Activated naive CD4-positive, alpha-beta T cell treated with anti-CD3 and anti-CD28 coated beads, Interleukin-2, amount 50 U/mL, for 24 hours (primary cell): ENCODE data around the gene TBX4.

Experiments
- H3K27ac Mint-ChIP-seq: one replicate; pipeline ENCODE4 v1.8.0; 2021; ENCODE audit warnings: mild to moderate bottlenecking, mixed read lengths
- H3K27me3 Mint-ChIP-seq: one replicate; pipeline ENCODE4 v1.8.0; 2021; ENCODE audit warnings: mixed read lengths
- H3K36me3 Mint-ChIP-seq: one replicate; pipeline ENCODE4 v1.8.0; 2021; ENCODE audit warnings: mixed read lengths
- H3K4me1 Mint-ChIP-seq: one replicate; pipeline ENCODE4 v1.8.0; 2021; ENCODE audit warnings: mixed read lengths
- H3K4me3 Mint-ChIP-seq: one replicate; pipeline ENCODE4 v1.8.0; 2021; ENCODE audit warnings: mild to moderate bottlenecking, mixed read lengths
- H3K9me3 Mint-ChIP-seq: one replicate; pipeline ENCODE4 v1.8.0; 2021; ENCODE audit warnings: mixed read lengths

The TBX4 gene

DNA sequence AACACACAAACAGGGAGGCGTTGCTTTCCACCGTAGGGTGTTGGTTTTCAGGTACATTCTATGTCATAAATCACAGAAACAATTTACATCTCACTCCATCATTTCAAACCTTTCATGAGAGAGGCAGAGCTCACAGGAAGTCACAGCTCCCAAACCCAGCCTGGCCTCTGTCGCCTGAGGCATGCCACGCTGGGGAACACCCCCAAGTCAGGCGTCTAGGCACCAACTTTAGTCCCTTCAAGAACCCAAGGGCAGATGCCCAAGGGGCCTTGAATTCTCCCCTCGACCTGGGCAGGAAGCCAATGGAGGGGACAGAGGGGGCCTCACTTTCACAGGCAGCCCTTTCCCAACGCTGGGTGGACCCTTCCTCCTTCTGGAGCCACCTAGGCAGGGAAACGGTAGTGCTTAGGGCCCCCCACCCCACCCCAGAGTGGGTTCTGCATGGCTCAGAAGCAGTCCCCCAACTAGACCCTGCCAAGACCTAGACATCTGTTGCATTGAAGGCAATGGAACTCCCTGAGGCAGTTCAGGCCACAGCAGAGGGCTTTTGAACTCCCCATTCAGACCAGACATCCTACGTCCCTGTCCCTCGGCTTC is 10.6 kb downstream of the TBX4 start:
- H3K27ac Mint-ChIP-seq, result no peak overlapping the region
- peak overlapping the region; percentile 5 for H3K4me3 Mint-ChIP-seq
- H3K36me3 Mint-ChIP-seq, result no peaks in the 10 kb centered on the region
- H3K9me3 Mint-ChIP-seq, result no peaks in the 10 kb centered on the region
- H3K4me1 Mint-ChIP-seq, result peaks cover 27% of the 10 kb centered on the region
- H3K27me3 Mint-ChIP-seq, result peaks cover 35% of the 10 kb centered on the region

DNA sequence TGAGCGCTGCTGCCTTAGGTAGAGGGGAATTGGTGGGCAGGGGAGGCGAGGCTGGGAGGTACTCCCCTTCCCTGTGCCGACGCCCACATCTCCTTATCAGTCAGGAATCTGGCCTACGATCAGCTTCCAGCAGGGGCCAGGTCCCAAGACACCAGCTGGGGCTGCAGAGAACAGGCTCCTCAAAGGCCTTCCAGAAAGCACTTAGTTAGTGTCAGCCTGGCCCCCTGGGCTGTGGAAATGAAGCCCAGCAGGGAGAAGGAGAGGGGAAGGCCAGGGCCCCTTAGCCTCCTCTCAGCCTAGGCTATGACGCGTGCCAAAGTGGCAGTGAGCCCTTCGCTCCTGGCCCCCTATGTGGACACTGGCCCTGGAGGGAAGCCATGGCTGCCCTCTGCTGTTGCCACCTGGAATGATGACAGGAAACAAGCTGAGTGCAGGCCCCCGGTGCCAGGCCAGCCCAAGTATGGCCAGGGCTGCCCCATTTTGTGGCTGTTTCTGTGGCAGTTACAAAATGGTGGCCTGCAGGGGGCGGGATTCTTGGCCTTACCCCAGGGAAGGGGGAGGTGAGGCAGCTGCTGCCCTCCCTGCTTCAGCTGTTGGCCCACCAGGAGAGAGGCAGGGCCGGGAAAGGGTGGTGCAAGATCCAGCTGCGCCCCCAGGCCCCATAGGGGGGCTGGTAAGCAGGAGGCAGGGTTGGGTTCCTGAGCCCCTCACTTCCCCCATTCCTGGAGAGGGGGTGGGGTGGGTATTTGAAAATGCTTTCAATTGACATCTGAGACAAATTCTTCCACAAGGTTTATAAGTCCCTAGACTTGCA is 11.3 kb downstream of the TBX4 start:
- Mint-ChIP-seq H3K9me3 (no peaks in the 10 kb centered on the region), H3K27me3 (peaks cover 28% of the 10 kb centered on the region), H3K4me3 (no peak overlapping the region), H3K4me1 (peaks cover 24% of the 10 kb centered on the region), H3K27ac (no peak overlapping the region), H3K36me3 (no peaks in the 10 kb centered on the region)

GRCh38 chr17:61464130-61464842 is 12.1 kb downstream of the TBX4 start:
- H3K4me1 Mint-ChIP-seq, result peaks cover 22% of the 10 kb centered on the region
- no peaks in the 10 kb centered on the region for H3K36me3 Mint-ChIP-seq
- H3K9me3 Mint-ChIP-seq, result no peaks in the 10 kb centered on the region
- no peak overlapping the region for H3K27ac Mint-ChIP-seq
- H3K4me3 Mint-ChIP-seq, result no peak overlapping the region
- H3K27me3 Mint-ChIP-seq, result peaks cover 20% of the 10 kb centered on the region

DNA sequence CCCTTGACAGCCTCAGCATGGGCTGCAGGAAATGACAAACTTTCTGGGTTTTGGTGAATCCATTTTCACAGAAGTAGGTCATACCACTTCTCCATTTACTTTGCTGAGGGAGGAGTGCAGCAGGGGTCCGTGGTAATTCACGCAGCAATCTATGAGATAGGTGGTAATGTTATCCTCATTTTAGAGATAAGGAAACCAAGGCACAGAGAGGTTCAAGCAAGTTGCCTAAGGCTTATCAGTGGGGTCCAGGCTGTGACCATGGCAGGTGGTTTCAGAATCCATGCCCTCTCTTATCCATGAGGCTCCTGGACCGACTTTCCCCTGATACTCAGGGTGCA is 12.6 kb downstream of the TBX4 start:
- Mint-ChIP-seq H3K4me1 (peaks cover 22% of the 10 kb centered on the region), H3K4me3 (no peak overlapping the region), H3K36me3 (no peaks in the 10 kb centered on the region), H3K9me3 (no peaks in the 10 kb centered on the region), H3K27me3 (peaks cover 18% of the 10 kb centered on the region), H3K27ac (no peak overlapping the region)

DNA sequence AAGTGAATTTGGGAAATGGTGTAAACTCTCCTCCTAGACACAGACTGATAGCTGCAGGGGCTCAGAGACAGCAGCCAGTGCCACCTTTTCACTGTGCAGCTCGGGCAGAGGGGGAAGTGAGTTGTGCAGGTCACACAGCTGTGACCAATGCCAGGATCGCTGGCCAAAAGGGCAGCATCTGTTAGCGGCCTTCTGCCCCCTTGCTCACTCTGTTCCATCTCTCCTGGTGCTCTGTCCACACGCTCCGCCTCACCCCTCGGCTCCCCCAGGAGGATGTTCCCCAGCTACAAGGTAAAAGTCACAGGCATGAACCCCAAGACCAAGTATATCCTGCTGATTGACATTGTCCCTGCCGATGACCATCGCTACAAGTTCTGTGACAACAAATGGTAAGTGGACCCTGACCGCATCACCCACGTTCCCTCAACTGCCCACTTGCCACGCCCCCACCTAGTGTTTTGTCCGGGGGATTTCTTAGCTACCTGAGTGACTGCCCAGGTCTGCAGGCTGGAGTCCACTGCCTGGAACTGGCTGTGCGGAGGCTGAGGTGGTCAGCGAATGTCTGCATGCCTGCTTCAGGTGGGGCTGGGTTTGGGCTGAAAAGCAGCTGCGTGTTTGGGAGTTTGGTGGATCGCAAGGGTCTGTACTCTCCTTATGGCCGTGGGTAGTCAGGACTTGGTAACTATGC is 13.5 kb downstream of the TBX4 start:
- peaks cover 18% of the 10 kb centered on the region for H3K4me1 Mint-ChIP-seq
- no peaks in the 10 kb centered on the region for H3K9me3 Mint-ChIP-seq
- peak overlapping the region; percentile 30 for H3K27ac Mint-ChIP-seq
- H3K4me3 Mint-ChIP-seq, result no peak overlapping the region
- no peaks in the 10 kb centered on the region for H3K36me3 Mint-ChIP-seq
- peaks cover 15% of the 10 kb centered on the region for H3K27me3 Mint-ChIP-seq

GRCh38 chr17:61466246-61466645 is 14.0 kb downstream of the TBX4 start:
- Mint-ChIP-seq H3K27ac (no peak overlapping the region), H3K27me3 (peaks cover 11% of the 10 kb centered on the region), H3K4me3 (no peak overlapping the region), H3K4me1 (peaks cover 12% of the 10 kb centered on the region), H3K36me3 (no peaks in the 10 kb centered on the region), H3K9me3 (no peaks in the 10 kb centered on the region)

DNA sequence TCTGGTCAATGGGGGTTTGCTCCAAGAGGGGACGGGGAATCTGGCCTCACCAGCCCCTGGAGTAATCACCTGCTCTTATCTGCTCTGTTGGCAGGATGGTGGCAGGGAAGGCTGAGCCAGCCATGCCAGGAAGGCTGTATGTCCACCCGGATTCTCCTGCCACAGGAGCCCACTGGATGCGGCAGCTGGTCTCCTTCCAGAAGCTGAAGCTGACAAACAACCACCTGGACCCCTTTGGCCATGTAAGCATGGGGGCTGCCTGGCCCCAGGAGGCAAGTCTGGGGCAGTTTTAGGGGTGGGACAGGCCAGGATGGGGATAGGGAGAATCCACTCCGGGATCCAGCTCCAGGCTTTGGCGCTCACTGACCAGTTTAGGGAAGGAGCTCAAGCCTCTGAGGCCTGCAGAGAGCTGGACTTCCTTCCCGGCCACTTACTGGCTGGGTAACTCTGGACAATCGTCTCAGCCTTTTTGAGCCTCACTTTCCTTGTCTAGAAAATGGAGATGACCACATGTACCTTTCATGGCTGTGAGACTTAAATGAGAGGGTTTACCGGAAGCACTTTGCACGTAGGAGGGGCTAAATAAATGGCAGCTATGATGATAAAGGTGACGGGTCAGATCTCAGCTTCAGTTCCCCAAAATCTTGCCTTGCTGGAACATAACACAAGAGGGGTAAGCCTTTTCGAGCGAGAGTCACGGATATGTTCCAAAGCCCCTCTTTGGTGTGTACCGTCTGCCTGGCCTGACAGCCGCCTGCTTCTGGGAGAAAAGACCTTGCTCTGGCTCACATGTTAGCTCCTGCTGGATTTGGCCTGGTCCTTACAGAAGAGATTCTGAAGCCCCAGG is 15.4 kb downstream of the TBX4 start:
- Mint-ChIP-seq H3K4me1 (peaks cover 2% of the 10 kb centered on the region), H3K4me3 (no peak overlapping the region), H3K9me3 (no peaks in the 10 kb centered on the region), H3K27ac (no peak overlapping the region), H3K27me3 (peaks cover 10% of the 10 kb centered on the region), H3K36me3 (no peaks in the 10 kb centered on the region)

DNA sequence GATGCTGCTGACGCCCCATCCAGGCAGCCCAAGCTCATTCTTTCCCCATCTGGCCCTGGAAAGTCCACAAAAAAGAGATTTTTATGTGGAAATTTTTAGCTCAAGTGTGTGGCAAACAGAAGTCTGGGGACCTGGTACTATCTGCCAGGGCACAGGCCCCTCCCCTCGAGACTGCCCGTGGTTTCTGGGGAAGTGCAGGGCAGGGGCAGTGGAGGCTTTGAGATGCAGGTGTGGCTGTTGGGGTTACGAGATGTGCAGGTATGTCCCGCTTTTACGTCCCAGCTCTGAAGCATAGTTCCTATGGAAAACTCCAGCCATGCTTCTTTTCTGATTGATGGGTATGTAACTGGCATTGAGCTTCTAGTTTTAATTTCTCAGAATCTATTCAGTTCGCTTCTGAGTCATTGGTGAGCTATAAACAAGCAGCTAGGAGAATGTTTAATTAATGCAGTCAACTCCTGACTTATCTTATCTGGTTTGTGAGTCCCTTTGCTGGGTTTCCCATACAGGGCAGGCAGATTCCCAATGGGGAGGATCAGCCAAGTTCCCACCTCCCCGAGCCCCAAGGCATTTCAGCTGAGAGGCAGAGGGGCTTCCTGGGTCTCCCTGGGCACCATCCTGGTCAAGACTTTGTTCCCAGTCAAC is 16.2 kb downstream of the TBX4 start:
- no peaks in the 10 kb centered on the region for H3K4me1 Mint-ChIP-seq
- no peaks in the 10 kb centered on the region for H3K9me3 Mint-ChIP-seq
- no peak overlapping the region for H3K27ac Mint-ChIP-seq
- no peak overlapping the region for H3K4me3 Mint-ChIP-seq
- H3K27me3 Mint-ChIP-seq, result peaks cover 5% of the 10 kb centered on the region
- no peaks in the 10 kb centered on the region for H3K36me3 Mint-ChIP-seq

GRCh38 chr17:61469474-61469873 is 17.3 kb downstream of the TBX4 start:
- Mint-ChIP-seq H3K27ac (no peak overlapping the region), H3K4me1 (no peaks in the 10 kb centered on the region), H3K4me3 (no peak overlapping the region), H3K27me3 (peaks cover 5% of the 10 kb centered on the region), H3K9me3 (no peaks in the 10 kb centered on the region), H3K36me3 (no peaks in the 10 kb centered on the region)

- Mint-ChIP-seq H3K36me3 (no peaks in the 10 kb centered on the region), H3K9me3 (no peaks in the 10 kb centered on the region), H3K4me1 (no peaks in the 10 kb centered on the region), H3K4me3 (no peak overlapping the region), H3K27me3 (peaks cover 5% of the 10 kb centered on the region), H3K27ac (no peak overlapping the region)
Measured at GRCh38 chr17:61469949-61470348, 17.7 kb downstream of the TBX4 start.

DNA sequence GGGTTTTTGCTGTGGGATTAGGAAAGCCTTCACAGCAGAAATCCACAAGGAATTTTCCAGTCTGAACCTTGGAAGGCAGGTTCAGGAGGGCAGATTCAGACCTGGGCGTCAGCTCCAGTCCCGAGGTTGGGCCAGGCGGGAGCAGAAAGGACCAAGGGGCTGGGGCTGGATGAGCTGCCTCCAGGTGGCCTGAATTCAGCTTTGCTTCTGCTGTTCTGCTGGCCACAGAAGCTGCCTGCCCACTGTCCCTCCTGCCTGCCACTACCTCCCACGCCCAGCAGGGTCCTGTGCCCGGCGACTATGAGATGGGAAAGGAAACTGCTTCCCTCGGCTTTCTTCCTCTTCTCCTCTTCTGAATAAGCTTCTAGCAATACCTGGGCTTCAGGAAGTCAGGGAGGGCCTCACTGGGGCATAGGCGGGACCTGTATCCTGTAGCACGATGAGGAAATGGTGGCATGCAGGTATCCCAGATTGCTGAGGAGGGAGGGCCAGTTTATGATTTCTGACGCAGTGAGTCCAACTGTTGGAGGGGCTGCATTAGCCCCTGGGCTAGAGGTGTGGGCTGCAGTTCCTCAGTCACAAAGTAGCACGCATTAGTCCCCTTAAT is 18.4 kb downstream of the TBX4 start:
- Mint-ChIP-seq H3K27ac (no peak overlapping the region), H3K36me3 (no peaks in the 10 kb centered on the region), H3K27me3 (peaks cover 8% of the 10 kb centered on the region), H3K9me3 (no peaks in the 10 kb centered on the region), H3K4me1 (no peaks in the 10 kb centered on the region), H3K4me3 (no peak overlapping the region)

DNA sequence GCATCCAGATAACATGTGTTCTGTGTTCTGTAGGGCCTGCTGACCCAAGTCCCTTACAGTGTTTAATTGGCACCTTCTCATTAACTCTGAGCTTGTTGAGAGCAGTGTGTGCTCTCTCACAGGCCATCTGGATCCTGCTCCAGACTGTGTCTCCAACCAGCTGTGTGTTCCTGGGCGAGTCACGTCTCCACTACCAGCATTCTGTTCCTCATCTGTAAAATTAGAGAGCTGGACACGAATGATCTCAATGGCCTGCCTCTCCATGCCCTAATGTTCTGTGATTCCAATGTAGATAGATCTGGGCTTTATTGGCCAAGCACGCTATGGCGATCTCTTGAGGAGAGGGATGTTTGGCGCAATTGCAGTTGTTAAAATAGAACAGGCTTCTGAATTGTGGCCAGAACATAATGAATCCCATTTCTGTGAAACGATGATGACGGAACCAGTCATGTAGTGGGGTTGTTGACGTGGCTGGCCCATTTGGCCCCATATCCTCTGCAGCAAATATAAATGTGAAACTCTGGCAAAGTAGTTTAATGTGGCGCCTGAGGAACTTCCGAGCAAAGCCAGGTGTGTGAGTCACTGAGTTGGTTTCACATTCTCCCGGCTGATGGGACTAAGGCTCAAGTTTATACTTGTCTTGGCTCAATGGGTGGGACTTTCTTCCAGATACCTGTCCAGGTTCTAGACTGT is 22.2 kb downstream of the TBX4 start:
- H3K27ac Mint-ChIP-seq, result no peak overlapping the region
- no peaks in the 10 kb centered on the region for H3K9me3 Mint-ChIP-seq
- no peak overlapping the region for H3K4me3 Mint-ChIP-seq
- H3K36me3 Mint-ChIP-seq, result no peaks in the 10 kb centered on the region
- no peaks in the 10 kb centered on the region for H3K4me1 Mint-ChIP-seq
- peaks cover 9% of the 10 kb centered on the region for H3K27me3 Mint-ChIP-seq

DNA sequence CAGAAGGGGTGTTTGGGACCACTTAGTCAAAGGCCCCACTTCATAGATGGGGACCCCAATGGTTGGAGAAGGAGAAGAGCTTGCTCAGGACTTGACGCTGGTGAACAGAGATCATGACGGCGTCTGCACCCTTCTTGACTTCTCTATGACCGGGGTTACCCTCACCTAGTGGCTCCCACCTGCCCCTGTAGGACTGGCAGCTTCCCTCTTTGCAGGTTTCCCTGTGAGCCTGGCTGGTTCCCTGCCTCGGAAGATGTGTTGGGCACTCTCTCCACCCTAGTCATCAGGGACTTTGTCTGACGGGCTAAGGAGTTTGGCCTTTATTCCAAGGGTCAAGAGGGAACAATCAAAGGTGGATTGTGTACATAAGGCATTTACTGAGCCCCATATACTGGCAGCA is 22.7 kb downstream of the TBX4 start:
- Mint-ChIP-seq H3K36me3 (no peaks in the 10 kb centered on the region), H3K9me3 (no peaks in the 10 kb centered on the region), H3K27ac (no peak overlapping the region), H3K4me3 (no peak overlapping the region), H3K4me1 (no peaks in the 10 kb centered on the region), H3K27me3 (peaks cover 9% of the 10 kb centered on the region)

- Mint-ChIP-seq H3K4me1 (no peaks in the 10 kb centered on the region), H3K36me3 (no peaks in the 10 kb centered on the region), H3K27me3 (peaks cover 9% of the 10 kb centered on the region), H3K4me3 (no peak overlapping the region), H3K27ac (no peak overlapping the region), H3K9me3 (no peaks in the 10 kb centered on the region)
Measured at GRCh38 chr17:61475726-61476125, 23.5 kb downstream of the TBX4 start.
